ENCODE results near the gene NHS.

Gene NHS

GRCh38 chrX:17613979-17614588, 239.1 kb downstream of the NHS start:
- Histone ChIP-seq H3K4me2 (ENCODE audit: low read length) (no peak overlapping the region), H3K27ac (ENCODE audit: low read depth, low read length) (no peak overlapping the region)

GRCh38 chrX:17616936-17617335, 241.9 kb downstream of the NHS start:
- Histone ChIP-seq H4K20me1 (ENCODE audit: control insufficient read depth, insufficient read depth, low read depth, low read length) (no peaks in the 10 kb centered on the region), H3K4me1 (ENCODE audit: control insufficient read depth, low read length) (no peaks in the 10 kb centered on the region), H3K27ac (ENCODE audit: low read depth, low read length) (no peak overlapping the region), H3K36me3 (ENCODE audit: control insufficient read depth, low read length) (no peaks in the 10 kb centered on the region), H3K79me2 (ENCODE audit: control insufficient read depth, low read length) (no peaks in the 10 kb centered on the region), H3K27me3 (ENCODE audit: control insufficient read depth, low read length) (no peaks in the 10 kb centered on the region), H3K4me2 (ENCODE audit: low read length) (no peak overlapping the region), H3K9me2 (replicated peaks; ENCODE audit: control insufficient read depth, low read length) (no peaks in the 10 kb centered on the region), H3K9me3 (ENCODE audit: control insufficient read depth, insufficient read depth, low read length) (no peaks in the 10 kb centered on the region), H3K4me3 (ENCODE audit: low read length) (no peak overlapping the region), H3F3A (ENCODE audit: control insufficient read depth, insufficient read depth) (no peaks in the 10 kb centered on the region)
- TF ChIP-seq EZH2phosphoT487 (IDR thresholded peaks at IDR 0.05; ENCODE audit: borderline replicate concordance, low read length) = no peak
- TF ChIP-seq, protein P1, sequence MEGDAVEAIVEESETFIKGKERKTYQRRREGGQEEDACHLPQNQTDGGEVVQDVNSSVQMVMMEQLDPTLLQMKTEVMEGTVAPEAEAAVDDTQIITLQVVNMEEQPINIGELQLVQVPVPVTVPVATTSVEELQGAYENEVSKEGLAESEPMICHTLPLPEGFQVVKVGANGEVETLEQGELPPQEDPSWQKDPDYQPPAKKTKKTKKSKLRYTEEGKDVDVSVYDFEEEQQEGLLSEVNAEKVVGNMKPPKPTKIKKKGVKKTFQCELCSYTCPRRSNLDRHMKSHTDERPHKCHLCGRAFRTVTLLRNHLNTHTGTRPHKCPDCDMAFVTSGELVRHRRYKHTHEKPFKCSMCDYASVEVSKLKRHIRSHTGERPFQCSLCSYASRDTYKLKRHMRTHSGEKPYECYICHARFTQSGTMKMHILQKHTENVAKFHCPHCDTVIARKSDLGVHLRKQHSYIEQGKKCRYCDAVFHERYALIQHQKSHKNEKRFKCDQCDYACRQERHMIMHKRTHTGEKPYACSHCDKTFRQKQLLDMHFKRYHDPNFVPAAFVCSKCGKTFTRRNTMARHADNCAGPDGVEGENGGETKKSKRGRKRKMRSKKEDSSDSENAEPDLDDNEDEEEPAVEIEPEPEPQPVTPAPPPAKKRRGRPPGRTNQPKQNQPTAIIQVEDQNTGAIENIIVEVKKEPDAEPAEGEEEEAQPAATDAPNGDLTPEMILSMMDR (IDR thresholded peaks at IDR 0.05; ENCODE audit: low read depth, low read length, poor library complexity, severe bottlenecking) = no peak

More at GRCh38 chrX:17613979-17614588, 239.1 kb downstream of the NHS start:
- no peak overlapping the region for H3K4me3 ChIP-seq (ENCODE audit: low read length)
- no peaks in the 10 kb centered on the region for H3F3A ChIP-seq (ENCODE audit: control insufficient read depth, insufficient read depth)
- H4K20me1 ChIP-seq (ENCODE audit: control insufficient read depth, insufficient read depth, low read depth, low read length) = no peaks in the 10 kb centered on the region
- H3K36me3 ChIP-seq (ENCODE audit: control insufficient read depth, low read length) = no peaks in the 10 kb centered on the region
- H3K9me3 ChIP-seq (ENCODE audit: control insufficient read depth, insufficient read depth, low read length) = no peaks in the 10 kb centered on the region
- H3K9me2 ChIP-seq (replicated peaks; ENCODE audit: control insufficient read depth, low read length) = no peaks in the 10 kb centered on the region
- H3K27me3 ChIP-seq (ENCODE audit: control insufficient read depth, low read length) = no peaks in the 10 kb centered on the region
- H3K4me1 ChIP-seq (ENCODE audit: control insufficient read depth, low read length) = no peaks in the 10 kb centered on the region
- TF ChIP-seq, protein P1 (IDR thresholded peaks at IDR 0.05; ENCODE audit: low read depth, low read length, poor library complexity, severe bottlenecking) = no peak
- no peak for TF ChIP-seq EZH2phosphoT487 (IDR thresholded peaks at IDR 0.05; ENCODE audit: borderline replicate concordance, low read length)
- no peaks in the 10 kb centered on the region for H3K79me2 ChIP-seq (ENCODE audit: control insufficient read depth, low read length)

DNA sequence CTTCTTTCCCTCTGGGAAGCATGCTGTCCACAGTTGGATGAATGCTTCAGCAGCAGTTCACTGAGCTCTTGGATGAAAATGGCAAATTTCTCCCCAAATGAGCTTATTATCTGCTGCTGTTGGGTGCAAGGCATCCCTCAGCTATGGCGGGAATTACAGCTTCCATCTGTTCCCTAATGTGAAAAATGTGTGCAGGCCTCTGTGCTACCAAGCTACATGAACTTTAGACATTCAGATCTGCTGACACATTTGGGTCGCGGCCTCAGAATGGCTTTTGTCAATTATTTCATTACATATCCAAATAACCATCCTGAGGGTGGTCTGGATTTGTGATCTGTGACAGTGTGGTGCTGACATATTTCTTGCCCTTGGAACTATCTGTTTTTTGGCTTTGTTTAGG, 242.8 kb downstream of the NHS start:
- Histone ChIP-seq H3K9me2 (replicated peaks; ENCODE audit: control insufficient read depth, low read length) (no peaks in the 10 kb centered on the region), H3K27me3 (ENCODE audit: control insufficient read depth, low read length) (no peaks in the 10 kb centered on the region), H3K9me3 (ENCODE audit: control insufficient read depth, insufficient read depth, low read length) (no peaks in the 10 kb centered on the region), H3K4me3 (ENCODE audit: low read length) (no peak overlapping the region), H3K27ac (ENCODE audit: low read depth, low read length) (no peak overlapping the region), H4K20me1 (ENCODE audit: control insufficient read depth, insufficient read depth, low read depth, low read length) (no peaks in the 10 kb centered on the region), H3F3A (ENCODE audit: control insufficient read depth, insufficient read depth) (no peaks in the 10 kb centered on the region), H3K36me3 (ENCODE audit: control insufficient read depth, low read length) (no peaks in the 10 kb centered on the region), H3K4me2 (ENCODE audit: low read length) (no peak overlapping the region), H3K79me2 (ENCODE audit: control insufficient read depth, low read length) (no peaks in the 10 kb centered on the region), H3K4me1 (ENCODE audit: control insufficient read depth, low read length) (no peaks in the 10 kb centered on the region)
- no peak for TF ChIP-seq EZH2phosphoT487 (IDR thresholded peaks at IDR 0.05; ENCODE audit: borderline replicate concordance, low read length)
- TF ChIP-seq, protein P1 (IDR thresholded peaks at IDR 0.05; ENCODE audit: low read depth, low read length, poor library complexity, severe bottlenecking) = no peak

Measured in DOHH2 (cell line).